ENCODE data around the gene PRDM12. TPM values are rescaled to one million over a fixed set of nuclear protein-coding genes. Genes with fewer than 3 reads are reported as not detected.

PRDM12 gene
- total RNA-seq, 1 donor, result not detected

DNA sequence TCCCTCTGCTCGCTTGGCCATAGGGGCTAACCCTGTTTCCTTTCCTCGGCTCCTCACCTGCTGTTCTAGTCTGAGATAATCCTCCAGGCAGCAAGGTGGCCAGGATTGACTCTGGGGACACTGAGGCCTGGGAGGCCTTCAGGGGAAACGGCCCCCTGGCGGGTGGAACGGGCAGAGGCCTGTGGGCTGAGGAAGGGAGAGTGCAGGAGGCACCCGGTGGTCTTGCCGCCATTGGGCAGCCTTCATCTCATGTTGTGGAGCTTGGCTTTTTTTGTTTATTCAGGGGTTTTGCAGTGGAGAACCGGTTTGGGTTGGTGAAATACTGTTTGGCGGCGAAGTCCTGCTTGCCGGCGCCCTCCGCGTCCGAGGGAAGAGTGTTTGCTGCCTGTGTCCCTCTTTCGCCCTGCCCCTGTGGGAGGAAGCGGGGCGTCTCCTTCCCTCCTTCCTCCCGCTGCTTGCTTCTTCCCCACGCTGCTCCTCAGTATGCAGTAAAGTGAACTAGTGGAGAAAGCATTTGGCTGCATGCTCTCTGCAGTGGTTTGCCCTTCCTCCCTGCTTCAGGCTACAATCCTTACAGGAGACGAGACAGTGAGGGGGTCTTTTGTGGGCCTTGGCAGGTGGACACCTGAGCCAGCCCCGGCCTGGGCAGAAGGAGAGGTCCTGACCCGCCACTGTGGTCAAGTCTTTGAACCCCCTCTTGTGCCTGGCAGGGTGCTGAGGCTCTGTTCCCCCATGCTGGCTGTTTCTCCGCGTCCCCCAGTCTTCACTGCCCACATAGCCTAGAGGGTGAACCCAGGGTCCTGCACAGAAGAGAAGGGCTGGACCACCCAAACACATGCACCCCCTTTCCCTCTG is 30.8 kb upstream of the PRDM12 start:
- Histone ChIP-seq H3K9me3 (ENCODE audit: low read depth, low read length) (no peaks in the 10 kb centered on the region), H3K4me3 (ENCODE audit: low read length) (no peak overlapping the region), H3K27me3 (ENCODE audit: insufficient read depth, low read length) (no peaks in the 10 kb centered on the region), H3K4me1 (ENCODE audit: insufficient read depth, low read length) (no peaks in the 10 kb centered on the region)

DNA sequence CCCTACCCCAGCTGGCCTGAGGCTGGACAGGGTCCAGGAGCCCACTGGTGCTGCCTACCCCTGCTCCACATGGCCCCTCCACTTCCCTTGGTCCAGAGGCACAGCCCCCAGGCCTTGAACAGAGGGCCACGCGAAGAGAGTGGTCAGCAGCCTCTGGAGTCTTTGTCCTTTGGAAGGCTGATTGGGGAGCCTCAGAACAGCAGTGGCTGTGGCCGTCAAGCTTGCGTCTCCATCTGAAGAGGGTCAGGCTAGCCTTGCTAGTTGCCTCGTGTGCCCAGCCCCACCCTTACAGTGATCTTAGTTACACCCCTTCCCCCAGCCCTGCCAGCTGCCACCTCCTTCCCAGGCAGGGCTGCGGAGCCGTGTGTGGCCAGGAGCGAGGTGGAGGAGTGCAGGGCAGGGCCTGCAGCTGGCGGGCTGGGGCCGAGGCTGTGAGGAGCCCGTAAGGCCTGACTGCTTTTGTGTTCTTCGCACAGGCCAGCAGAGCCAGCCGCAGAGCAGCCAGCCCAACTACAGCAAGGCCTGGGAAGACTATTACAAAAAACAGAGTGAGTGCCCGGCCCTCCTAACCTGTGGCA is 30.1 kb upstream of the PRDM12 start:
- Histone ChIP-seq H3K9me3 (ENCODE audit: low read depth, low read length) (no peaks in the 10 kb centered on the region), H3K27me3 (ENCODE audit: insufficient read depth, low read length) (no peaks in the 10 kb centered on the region), H3K4me3 (ENCODE audit: low read length) (no peak overlapping the region), H3K4me1 (ENCODE audit: insufficient read depth, low read length) (no peaks in the 10 kb centered on the region)

DNA sequence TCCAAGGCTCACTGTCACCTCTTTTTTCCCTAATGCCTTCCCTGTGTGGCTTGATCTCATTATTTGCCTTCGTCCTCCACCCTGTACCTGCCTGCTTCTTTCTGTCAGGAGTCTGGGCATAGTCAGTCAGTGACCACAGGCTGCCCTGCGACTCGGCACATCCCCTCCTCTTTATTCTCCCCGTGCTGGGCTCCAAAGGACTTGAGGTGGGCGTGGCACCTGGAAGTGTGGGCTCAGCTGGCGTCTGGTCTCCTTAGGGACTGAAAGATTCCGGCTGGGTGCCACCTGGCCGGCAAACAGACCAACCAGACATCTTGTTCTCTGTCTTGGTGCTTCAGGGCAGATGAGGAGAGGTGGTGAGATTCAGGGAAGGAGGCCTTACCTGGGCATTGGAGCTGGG is 29.6 kb upstream of the PRDM12 start:
- Histone ChIP-seq H3K9me3 (ENCODE audit: low read depth, low read length) (no peaks in the 10 kb centered on the region), H3K4me3 (ENCODE audit: low read length) (no peak overlapping the region), H3K4me1 (ENCODE audit: insufficient read depth, low read length) (no peaks in the 10 kb centered on the region), H3K27me3 (ENCODE audit: insufficient read depth, low read length) (no peaks in the 10 kb centered on the region)

DNA sequence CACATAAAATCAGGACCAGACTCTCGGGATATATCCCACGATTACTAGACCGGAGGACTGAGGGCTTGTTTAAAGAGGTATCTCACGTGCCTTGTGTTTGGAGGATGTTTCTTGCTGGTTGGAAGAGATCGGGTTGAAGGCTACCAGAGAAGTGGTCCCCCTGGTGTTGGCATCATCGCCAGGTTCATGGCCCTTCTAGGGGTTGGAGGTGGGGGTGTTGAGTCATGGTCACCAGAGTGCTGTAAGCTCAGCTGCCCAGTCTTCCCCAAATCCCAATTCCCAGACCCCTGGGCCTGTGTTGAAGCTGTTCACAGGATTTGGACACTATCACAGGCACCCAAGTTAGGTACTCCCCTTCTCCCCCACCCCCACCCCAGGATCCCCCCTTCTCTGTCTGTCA is 29.1 kb upstream of the PRDM12 start:
- Histone ChIP-seq H3K4me1 (ENCODE audit: insufficient read depth, low read length) (no peaks in the 10 kb centered on the region), H3K27me3 (ENCODE audit: insufficient read depth, low read length) (no peaks in the 10 kb centered on the region), H3K9me3 (ENCODE audit: low read depth, low read length) (no peaks in the 10 kb centered on the region)

DNA sequence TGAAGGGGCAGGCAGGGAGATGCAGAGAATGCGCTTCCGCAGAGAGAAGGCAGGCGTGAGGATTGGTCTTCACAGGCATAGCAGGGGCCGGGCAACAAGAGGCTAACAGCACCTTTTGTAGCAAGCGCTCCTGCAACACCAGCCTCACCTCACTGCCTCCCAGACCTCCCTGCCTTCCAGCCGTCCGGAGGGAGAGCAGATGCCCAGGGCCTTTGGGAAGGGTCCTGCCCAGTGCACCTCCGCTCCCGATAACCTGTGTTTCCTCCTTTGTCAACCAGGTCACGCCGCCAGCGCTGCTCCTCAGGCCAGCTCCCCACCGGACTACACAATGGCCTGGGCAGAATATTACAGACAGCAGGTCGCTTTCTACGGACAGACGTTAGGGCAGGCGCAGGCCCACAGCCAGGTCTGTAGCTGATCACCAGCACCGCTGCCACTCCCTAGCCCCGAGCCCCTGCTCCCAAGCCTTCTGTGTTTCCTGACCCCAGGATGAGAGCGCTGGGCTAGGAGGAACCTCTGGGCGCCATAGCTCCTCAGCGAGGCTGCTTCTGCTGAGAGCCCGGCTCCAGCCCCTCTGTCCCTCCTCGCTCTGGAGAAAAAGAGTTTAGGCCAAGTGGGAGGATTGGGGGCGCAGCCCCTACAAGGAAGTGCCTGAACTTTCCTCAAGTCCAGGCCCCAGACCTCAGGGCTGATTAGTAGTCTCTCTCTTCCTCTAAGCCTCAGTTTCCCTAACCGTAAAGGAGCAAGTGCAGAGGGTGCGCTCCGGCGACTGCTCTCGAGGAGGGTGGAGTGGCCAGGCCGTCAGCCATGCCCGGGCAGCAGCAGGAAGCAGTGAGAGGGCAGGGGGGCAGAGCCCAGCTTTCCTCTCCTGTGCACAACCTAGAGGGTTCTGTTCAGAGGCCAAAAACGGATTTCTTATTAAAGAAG is 28.4 kb upstream of the PRDM12 start:
- H3K4me3 ChIP-seq (ENCODE audit: low read length), result no peak overlapping the region
- H3K4me1 ChIP-seq (ENCODE audit: insufficient read depth, low read length), result no peaks in the 10 kb centered on the region

More for the DNA sequence above, 29.1 kb upstream of the PRDM12 start:
- no peak overlapping the region for H3K4me3 ChIP-seq (ENCODE audit: low read length)

DNA sequence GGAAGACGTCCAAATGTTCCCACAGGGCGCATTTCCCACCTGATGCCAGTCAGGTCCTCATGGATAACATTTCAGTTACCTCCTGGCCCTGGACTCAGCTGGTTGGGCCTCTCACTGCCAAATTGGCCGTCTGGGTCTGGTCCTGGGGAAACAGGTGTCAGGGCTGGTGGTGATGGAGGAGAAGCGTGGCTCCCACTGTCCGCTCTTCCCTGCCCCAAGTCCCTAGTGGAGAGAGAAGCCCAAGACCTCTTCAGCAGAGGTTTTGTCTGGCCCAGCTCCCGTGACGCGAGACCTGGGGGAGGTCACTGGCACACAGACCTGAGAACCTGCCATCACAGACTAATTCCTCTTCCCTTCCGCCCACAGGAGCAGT is 27.8 kb upstream of the PRDM12 start:
- no peaks in the 10 kb centered on the region for H3K4me1 ChIP-seq (ENCODE audit: insufficient read depth, low read length)
- H3K9me3 ChIP-seq (ENCODE audit: low read depth, low read length), result no peaks in the 10 kb centered on the region
- no peak overlapping the region for H3K4me3 ChIP-seq (ENCODE audit: low read length)
- no peaks in the 10 kb centered on the region for H3K27me3 ChIP-seq (ENCODE audit: insufficient read depth, low read length)

More for the DNA sequence above, 28.4 kb upstream of the PRDM12 start:
- Histone ChIP-seq H3K9me3 (ENCODE audit: low read depth, low read length) (no peaks in the 10 kb centered on the region), H3K27me3 (ENCODE audit: insufficient read depth, low read length) (no peaks in the 10 kb centered on the region)

DNA sequence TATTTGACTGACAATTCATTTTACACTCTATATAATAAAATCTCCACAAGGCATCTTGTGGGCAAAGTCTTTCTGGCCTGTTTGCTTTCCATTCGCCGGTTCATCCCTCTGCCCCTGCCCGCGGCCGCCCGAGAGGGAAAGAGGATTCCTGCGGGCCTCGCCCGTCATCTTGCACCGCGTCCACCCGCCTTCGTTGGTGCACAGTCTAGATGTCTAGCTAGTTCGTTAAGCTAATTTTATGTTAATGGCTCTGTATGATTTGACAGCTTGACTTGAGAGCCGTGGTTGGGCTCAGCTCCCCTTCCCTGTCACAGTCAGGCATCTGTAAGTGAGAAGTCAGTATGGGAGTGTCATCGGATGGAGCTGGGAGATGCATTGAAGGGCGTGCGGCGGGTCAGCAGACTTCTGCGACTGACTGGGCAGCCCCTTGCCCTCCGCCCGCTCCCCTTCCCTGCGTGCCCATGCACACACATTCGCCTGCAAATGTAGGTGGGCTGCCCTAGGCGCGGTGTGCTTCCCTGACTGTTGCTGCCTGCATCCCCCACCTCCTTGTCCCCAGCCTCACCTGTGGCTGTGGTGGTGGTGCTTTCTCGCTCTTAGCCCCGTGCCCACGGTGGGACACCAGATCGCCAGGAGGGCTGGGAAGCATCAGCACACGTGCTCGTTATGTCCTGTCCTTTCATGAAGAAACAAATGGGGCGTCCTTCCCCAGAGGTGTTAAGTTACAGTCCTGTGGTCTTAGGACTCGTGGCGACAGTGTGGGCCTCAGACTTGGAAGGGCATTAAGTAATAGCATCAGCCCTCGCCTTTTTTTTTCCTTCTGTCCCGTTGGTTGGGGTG is 25.9 kb upstream of the PRDM12 start:
- no peak overlapping the region for H3K4me3 ChIP-seq (ENCODE audit: low read length)
- no peaks in the 10 kb centered on the region for H3K9me3 ChIP-seq (ENCODE audit: low read depth, low read length)
- no peaks in the 10 kb centered on the region for H3K27me3 ChIP-seq (ENCODE audit: insufficient read depth, low read length)
- H3K4me1 ChIP-seq (ENCODE audit: insufficient read depth, low read length), result no peaks in the 10 kb centered on the region

DNA sequence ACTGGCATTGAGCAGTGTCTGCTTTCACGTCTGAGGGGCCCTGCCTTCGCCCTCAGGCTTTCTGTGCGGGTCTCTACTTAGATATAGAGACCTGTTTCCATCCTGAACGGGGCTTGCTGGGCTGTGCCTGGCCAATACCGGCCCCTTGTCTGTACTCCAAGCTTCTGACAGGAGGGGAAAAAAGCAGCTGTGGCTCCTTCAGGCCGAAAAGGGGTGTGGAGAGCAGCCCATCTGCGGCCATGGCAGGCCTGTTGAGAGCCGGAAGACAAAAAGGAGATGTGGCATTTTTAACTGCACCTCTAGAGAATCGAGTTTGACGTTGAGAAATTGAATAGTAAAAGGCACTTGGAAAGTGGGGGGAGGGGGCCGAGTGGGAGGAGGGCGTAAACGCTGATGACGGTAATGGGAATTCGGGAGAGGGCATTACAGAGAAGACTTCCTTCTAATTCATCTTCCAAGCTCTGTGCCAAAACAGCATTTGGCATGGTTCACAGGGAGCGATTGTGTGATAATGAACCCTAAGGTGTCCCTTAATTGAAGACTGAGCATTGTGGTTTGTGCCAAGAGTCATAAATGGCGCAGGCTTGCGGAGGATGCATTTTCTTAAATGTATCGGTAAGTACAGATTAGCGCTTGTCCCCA is 25.1 kb upstream of the PRDM12 start:
- Histone ChIP-seq H3K4me1 (ENCODE audit: insufficient read depth, low read length) (no peaks in the 10 kb centered on the region), H3K27me3 (ENCODE audit: insufficient read depth, low read length) (no peaks in the 10 kb centered on the region), H3K4me3 (ENCODE audit: low read length) (no peak overlapping the region), H3K9me3 (ENCODE audit: low read depth, low read length) (no peaks in the 10 kb centered on the region)

DNA sequence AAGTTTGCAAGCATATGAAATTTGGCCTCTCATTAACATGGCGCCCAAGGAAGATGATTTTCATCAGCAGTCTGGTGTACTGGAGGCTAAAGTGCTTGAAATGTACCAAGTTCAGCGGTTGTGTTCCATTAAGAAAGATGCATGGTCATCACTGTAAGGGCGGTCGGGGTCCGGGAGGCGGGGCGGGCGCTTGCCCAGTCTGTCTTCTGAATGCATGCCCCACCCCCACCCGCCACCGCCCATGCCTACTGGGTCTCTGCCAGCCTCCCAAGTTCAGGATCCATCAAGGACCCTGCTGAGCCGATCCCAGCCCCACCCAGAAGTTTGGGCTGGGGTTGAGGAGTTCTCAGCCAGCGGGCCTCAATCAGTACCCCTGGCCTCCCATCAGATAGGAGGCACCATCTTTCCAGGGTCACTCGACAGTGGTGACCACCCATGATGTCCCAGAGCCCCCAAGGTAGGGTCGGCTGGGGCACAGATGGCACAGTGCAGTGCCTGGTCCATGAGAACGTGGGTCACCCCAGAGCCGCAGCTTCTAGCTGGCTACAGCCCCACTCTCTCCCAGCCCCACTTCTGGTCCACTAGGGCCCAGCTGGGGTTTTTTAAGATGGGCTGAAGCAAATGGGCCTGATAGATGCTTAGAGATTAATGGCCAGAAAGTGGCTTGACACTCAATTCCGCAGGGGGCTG is 24.4 kb upstream of the PRDM12 start:
- no peaks in the 10 kb centered on the region for H3K9me3 ChIP-seq (ENCODE audit: low read depth, low read length)
- no peaks in the 10 kb centered on the region for H3K4me1 ChIP-seq (ENCODE audit: insufficient read depth, low read length)
- no peaks in the 10 kb centered on the region for H3K27me3 ChIP-seq (ENCODE audit: insufficient read depth, low read length)
- no peak overlapping the region for H3K4me3 ChIP-seq (ENCODE audit: low read length)

DNA sequence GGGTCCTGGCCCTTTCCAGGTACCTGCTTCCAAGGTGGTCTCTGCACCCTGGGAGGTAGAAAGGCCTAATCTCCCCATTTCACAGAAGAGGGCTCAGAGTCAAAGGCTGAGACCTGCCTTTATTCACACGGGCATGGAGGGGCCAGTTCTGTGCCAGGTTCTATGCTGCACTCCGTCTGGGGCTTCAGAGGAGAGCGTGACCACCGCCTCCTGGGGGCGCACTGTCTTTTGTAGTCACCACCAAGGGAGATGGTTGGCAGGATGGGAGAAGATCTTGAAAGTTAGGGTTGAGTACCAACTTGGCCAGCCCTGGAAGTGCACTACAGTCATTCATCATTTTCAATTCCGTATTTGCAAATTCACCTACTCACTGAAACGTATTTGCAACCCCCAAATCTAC is 23.7 kb upstream of the PRDM12 start:
- no peak overlapping the region for H3K4me3 ChIP-seq (ENCODE audit: low read length)
- H3K9me3 ChIP-seq (ENCODE audit: low read depth, low read length), result no peaks in the 10 kb centered on the region
- no peaks in the 10 kb centered on the region for H3K27me3 ChIP-seq (ENCODE audit: insufficient read depth, low read length)
- no peaks in the 10 kb centered on the region for H3K4me1 ChIP-seq (ENCODE audit: insufficient read depth, low read length)

DNA sequence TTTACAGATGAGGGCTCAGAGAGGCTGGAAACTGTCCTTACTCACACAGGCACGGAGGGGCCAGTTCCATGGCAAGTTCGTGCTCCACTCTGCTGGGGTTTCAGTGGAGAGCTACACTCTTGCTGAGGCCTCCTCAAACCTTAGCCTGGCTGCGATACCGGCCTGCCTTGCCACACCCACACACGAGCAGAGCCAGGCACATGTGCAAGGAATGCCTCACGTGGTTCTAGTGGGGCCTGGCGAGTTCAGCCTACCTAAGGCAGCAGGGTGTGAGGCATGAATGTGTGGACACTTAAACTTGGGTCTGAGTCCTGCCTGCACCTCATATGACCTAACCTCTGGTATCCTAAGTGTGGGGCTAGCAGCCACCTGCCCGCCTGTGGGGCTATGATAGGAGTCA is 21.5 kb upstream of the PRDM12 start:
- Histone ChIP-seq H3K4me3 (ENCODE audit: low read length) (no peak overlapping the region), H3K27me3 (ENCODE audit: insufficient read depth, low read length) (no peaks in the 10 kb centered on the region), H3K9me3 (ENCODE audit: low read depth, low read length) (no peaks in the 10 kb centered on the region), H3K4me1 (ENCODE audit: insufficient read depth, low read length) (no peaks in the 10 kb centered on the region)

DNA sequence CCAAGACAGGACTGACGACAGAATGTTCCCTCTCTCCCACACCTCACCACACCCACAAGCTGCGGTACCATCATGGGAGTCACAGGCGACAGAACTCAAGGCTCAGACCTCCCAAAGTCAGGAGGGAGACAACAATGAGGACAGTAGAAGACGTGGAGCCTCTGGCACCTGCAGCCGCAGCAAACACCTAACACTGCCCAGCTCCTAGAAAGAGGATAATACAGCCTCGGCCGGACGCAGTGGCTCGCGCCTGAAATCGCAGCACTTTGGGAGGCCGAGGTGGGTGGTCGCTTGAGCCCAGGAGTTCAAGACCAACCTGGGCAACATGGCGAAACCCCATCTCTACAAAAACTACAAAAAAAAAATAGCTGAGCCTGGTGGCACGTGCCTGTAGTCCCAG is 13.2 kb upstream of the PRDM12 start:
- H3K4me3 ChIP-seq (ENCODE audit: low read length), result no peak overlapping the region
- no peaks in the 10 kb centered on the region for H3K9me3 ChIP-seq (ENCODE audit: low read depth, low read length)
- H3K27me3 ChIP-seq (ENCODE audit: insufficient read depth, low read length), result no peaks in the 10 kb centered on the region
- no peaks in the 10 kb centered on the region for H3K4me1 ChIP-seq (ENCODE audit: insufficient read depth, low read length)

DNA sequence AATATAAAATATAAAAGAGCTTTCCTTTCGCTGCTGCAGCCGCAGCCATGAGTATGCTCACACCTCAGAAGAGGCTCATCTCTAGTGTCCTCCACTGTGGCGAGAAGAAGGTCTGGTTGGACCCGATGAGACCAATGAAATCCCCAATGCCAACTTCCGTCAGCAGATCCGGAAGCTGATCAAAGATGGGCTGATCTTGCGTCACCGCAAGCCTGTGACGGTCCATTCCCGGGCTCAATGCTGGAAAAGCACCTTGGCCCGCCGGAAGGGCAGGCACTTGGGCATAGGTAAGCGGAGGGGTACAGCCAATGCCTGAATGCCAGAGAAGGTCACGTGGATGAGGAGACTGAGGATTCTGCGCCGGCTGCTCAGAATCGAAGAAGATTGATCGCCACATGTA is 12.6 kb upstream of the PRDM12 start:
- Histone ChIP-seq H3K4me3 (ENCODE audit: low read length) (no peak overlapping the region), H3K27me3 (ENCODE audit: insufficient read depth, low read length) (peaks cover 1% of the 10 kb centered on the region), H3K9me3 (ENCODE audit: low read depth, low read length) (no peaks in the 10 kb centered on the region), H3K4me1 (ENCODE audit: insufficient read depth, low read length) (no peaks in the 10 kb centered on the region)

DNA sequence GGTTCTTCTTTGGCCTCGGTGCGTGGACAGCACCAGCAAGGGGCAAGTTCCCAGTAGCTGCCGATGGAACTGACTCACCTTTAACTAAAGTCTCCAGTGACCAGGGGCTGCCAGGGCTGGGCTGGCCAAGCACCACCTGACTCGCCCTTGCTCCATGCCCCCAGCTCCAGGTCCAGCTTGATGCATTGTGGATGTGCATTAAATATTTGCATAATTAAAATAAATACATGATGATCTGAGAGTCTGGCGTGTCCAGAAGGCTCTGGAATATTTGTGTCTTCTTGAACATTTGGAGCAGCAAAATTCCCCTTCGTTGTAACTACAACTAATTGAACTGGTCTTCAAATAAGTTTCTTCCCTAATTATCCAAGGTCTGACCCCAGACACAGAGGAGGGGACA is 9.5 kb upstream of the PRDM12 start:
- Histone ChIP-seq H3K27me3 (ENCODE audit: insufficient read depth, low read length) (peaks cover 20% of the 10 kb centered on the region), H3K4me1 (ENCODE audit: insufficient read depth, low read length) (no peaks in the 10 kb centered on the region), H3K4me3 (ENCODE audit: low read length) (no peak overlapping the region), H3K9me3 (ENCODE audit: low read depth, low read length) (no peaks in the 10 kb centered on the region)
